Sigmoid colon (tissue), 3 donors: Measurements from ENCODE around the gene COMMD1.

Source experiments
- POLR2A ChIP-seq, 2 donors: fragments of 450-650 bp; IDR thresholded peaks; one replicate each; pipeline ENCODE4 v1.6.1; 2016; ENCODE audit warnings: antibody characterized with exemption in 2 of 2, mild to moderate bottlenecking in 2 of 2, moderate library complexity in 2 of 2
- TF ChIP-seq, protein P1 (sequence below), 4 experiments: fragments of 450-650 bp in 3 of 4; fragments of 200-600 bp in 1 of 4; IDR thresholded peaks; one replicate each; pipeline ENCODE4 v1.5.1; 2016 to 2019; ENCODE audit warnings: antibody characterized with exemption in 4 of 4, mild to moderate bottlenecking in 3 of 4, moderate library complexity in 2 of 4

DNA sequence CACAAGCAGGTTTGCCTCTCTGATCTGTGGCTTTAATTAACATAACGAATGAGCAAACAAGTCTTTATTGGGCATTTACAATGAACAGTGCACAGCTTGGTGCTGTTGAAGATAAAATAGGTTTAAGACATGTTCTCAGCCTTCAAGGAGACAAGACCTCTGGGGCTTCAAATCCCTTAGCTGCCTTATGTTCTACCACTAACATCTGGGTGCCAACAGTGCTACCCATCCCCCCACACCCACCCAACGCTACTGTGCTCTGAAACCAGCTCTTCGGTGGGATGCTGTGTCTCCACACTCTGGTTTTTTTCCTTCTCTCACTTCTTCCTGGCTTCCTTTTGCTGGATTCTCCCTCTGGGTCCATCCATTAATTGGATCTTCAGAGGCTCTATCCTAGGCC lies 276.4 kb downstream of the COMMD1 start:
- TF ChIP-seq, protein P1, sequence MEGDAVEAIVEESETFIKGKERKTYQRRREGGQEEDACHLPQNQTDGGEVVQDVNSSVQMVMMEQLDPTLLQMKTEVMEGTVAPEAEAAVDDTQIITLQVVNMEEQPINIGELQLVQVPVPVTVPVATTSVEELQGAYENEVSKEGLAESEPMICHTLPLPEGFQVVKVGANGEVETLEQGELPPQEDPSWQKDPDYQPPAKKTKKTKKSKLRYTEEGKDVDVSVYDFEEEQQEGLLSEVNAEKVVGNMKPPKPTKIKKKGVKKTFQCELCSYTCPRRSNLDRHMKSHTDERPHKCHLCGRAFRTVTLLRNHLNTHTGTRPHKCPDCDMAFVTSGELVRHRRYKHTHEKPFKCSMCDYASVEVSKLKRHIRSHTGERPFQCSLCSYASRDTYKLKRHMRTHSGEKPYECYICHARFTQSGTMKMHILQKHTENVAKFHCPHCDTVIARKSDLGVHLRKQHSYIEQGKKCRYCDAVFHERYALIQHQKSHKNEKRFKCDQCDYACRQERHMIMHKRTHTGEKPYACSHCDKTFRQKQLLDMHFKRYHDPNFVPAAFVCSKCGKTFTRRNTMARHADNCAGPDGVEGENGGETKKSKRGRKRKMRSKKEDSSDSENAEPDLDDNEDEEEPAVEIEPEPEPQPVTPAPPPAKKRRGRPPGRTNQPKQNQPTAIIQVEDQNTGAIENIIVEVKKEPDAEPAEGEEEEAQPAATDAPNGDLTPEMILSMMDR (IDR thresholded peaks at IDR 0.05) = no peak
- TF ChIP-seq POLR2A (IDR thresholded peaks at IDR 0.05) = no peak
